ENCODE data around the gene SHISA7.
A peak's percentile ranks its signal among the peaks of the same experiment; 100 is the strongest.

SHISA7 gene

DNA sequence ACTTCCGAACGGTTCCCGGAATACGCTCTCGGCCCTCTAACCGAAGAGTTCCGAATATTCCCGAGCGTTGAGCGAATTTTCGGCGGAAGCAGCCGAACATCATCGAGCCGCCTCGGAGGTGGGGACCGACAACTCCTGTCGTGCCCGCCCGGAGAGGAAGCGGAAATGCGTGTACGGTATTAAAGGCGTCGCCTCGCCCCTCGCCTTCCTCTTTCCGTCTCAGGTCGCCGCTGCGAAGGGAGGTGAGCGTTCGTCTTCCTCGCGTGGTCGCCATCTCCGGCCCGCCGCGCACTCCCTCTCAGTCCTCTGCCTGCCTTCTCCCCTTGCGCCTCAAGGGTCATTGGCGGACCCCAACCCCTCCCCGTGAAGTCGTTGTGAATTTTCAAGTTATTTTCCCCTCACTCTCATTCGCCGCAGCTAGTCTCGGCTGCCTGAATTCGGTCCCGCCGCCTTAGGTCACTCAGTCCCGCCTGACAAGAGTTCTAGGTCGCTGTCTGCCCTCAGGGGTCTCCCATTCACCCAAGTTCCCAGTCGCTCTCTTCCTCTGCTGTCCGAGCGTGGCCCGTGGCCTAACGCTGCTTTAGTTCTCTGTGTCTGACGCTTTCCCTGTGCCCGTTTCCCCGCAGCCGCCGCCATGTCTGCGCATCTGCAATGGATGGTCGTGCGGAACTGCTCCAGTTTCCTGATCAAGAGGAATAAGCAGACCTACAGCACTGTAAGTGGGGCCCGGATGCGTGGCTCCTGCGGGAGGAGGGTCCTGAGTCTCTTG is 57.2 kb downstream of the SHISA7 start, which contains the start of gene RPL28:
RPL28 (plus strand) TSS at position 209 of the 769 bp plus-strand sequence; CDS start at position 635, 426 bp downstream.
- peak; percentile 98 for DNase-seq

- DNase-seq, result peak; percentile 94
These were observed 58.0 kb downstream of the SHISA7 start for GRCh38 chr19:55384920-55385723.

DNA sequence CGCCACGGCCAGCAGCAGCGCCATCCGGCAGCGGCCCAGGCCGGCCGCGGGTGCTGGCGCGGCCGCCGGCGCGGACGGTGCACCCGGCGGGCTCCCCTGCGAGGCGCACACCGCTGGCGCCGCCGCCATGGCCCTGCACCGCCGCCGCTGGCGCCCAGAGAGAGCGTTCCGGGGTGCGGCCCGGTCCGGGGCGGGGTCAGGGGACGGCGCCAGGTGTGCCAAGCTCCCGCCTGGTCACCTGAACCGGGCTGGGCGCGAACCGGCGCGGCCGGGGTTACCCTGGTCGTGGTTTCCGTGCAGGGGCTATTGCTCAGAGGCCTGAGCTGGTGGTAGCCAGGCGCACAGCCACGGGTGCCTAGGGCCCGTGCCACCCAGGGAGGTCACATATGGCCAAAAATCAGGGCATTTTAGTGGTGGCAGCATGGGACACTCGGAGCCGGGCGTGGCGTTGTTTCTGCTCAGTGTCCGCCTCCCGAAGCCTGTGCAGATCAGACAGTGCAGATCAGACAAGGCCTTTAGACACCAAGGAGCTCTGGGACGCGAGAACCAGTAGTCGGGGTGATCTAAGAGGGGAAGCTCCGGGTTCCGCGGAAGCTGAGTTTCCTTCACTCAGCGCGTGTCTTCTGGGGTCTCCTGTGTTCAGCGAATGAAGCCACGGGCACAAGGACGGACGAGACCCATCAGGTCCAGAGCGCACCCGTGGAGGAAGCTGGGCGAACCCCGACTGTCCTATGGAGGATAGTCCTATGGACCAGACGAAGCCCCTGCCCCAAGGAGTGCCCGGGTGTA is 58.8 kb downstream of the SHISA7 start, which contains the start of gene TMEM238:
TMEM238 (minus strand) TSS at position 162 of the 789 bp plus-strand sequence; CDS start at position 129, 33 bp downstream.
- DNase-seq, result no peak

GRCh38 chr19:55383279-55384130 is 59.6 kb downstream of the SHISA7 start:
- DNase-seq, result peak; percentile 63

DNA sequence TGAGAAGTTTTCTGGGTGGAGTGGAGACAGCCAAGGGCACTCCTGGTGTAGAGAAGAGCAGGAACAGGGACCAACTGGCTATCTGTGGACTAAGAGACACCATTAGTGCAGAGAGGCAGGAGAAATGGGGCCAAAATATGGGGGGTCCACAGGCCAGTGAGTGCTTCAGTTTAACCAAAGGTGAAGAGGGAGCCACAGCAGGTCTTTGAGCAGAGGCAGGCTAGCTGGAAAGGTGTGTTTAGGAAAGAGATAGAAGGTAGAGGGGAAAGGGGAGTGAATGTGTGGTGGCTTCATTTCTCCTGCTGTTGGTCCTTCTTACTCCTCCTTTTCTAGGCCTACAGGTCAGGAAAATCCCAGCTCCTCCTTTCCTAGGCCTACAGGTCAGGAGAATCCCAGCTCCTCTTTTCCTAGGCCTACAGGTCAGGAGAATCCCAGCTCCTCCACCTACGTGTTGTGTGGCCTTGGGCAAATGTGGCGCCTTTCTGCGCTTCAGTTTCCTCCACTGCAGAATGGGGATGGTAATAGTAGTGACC is 60.5 kb downstream of the SHISA7 start:
- DNase-seq, result no peak

DNA sequence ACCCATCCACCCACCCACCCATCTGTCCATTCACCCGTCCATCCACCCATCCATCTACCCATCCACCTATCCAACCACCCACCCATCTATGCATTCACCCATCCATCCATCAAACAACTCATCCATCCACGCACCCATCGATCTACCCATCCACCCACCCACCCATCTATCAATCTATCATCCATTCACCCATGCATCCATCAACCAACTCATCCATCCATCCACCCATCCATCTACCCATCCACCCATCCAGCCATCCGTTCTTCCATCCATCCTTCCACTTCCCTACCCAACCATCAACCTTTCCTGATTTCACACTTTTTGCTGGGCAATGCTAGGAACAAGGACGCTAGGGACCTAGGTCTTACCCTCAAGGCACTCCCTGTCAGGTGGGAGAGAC is 61.1 kb downstream of the SHISA7 start:
- no peak for DNase-seq

DNA sequence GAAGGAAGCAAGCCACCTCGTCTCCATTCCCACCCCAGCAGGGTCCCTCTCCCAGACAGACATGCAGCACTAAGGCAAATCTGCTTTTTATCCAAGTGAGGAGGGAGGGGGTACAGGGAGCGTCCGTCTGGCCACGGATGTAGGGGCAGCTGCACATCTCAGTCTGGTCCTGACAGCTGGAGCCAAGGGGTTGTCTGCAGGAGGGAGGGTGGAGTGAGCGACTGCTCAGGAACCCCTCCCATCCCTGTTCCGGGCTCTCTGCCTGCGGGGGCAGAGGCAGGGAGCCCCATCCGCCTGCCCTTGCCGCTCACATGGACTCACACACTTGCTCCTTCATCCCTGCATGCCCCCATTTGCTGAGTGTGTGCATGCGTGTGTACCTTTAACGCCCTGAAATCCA is 63.9 kb downstream of the SHISA7 start:
- no peak for DNase-seq
